Caco-2 (cell line): ENCODE measurements around the gene HPS1. TPM values are rescaled to one million over a fixed set of nuclear protein-coding genes. Genes with fewer than 3 reads are reported as not detected.

Source experiments
- BruUV-seq: library from RNA; stranded (reverse); fragments of 400-500 nt; replicated peaks from 2 replicates; lab custom pipeline; 2021; lab: Mats Ljungman, UMichigan
- CTCF ChIA-PET: fragments of 300-600 bp; sonication (Branson Sonifier 250); formaldehyde crosslinking; loops from one replicate; lab custom pipeline; 2022; ENCODE audit warnings: antibody characterized with exemption; lab: Charles Lee
- POLR2A ChIA-PET: fragments of 300-600 bp; sonication (Branson Sonifier 250); formaldehyde crosslinking; loops from one replicate; lab custom pipeline; 2022; ENCODE audit warnings: antibody characterized with exemption; lab: Charles Lee
- DNase-seq, 2 experiments: peaks; one replicate each; pipeline versions ENCODE4 v3.0.0 to v3.0.0-alpha.2; 2020 to 2022
- H3K27me3 ChIP-seq: replicated peaks from 2 replicates; pipeline ENCODE4 v1.6.0; 2011; ENCODE audit warnings: low read length; ENCODE audit not compliant: control insufficient read depth, insufficient read depth
- H3K36me3 ChIP-seq: 2 replicates; pipeline ENCODE4 v1.5.1; 2011; ENCODE audit warnings: low read length; ENCODE audit not compliant: control insufficient read depth, insufficient read depth
- H3K4me1 ChIP-seq: fragments of 250-450 bp; sonication (Bioruptor Pico); 2 replicates; pipeline ENCODE4 v1.5.1; 2020; ENCODE audit warnings: mild to moderate bottlenecking
- H3K4me3 ChIP-seq: 2 replicates; pipeline ENCODE4 v1.5.1; 2011; ENCODE audit warnings: low read depth, mild to moderate bottlenecking, control low read depth, low read length
- H3K9me3 ChIP-seq: fragments of 250-450 bp; sonication (Bioruptor Pico); 2 replicates; pipeline ENCODE4 v1.5.1; 2020; ENCODE audit warnings: mild to moderate bottlenecking, moderate library complexity
- H3K27ac Mint-ChIP-seq: one replicate; pipeline ENCODE4 v1.8.0; 2022; ENCODE audit warnings: mixed read lengths; ENCODE audit not compliant: unreplicated experiment
- H3K27me3 Mint-ChIP-seq: one replicate; pipeline ENCODE4 v1.8.0; 2022; ENCODE audit warnings: mixed read lengths; ENCODE audit not compliant: insufficient read depth, unreplicated experiment
- H3K36me3 Mint-ChIP-seq: one replicate; pipeline ENCODE4 v1.8.0; 2022; ENCODE audit warnings: mild to moderate bottlenecking, mixed read lengths; ENCODE audit not compliant: insufficient read depth, unreplicated experiment
- H3K4me1 Mint-ChIP-seq: one replicate; pipeline ENCODE4 v1.8.0; 2022; ENCODE audit warnings: low read depth, mixed read lengths; ENCODE audit not compliant: unreplicated experiment
- H3K4me3 Mint-ChIP-seq: one replicate; pipeline ENCODE4 v1.8.0; 2022; ENCODE audit warnings: mild to moderate bottlenecking, moderate library complexity, mixed read lengths; ENCODE audit not compliant: unreplicated experiment
- H3K9me3 Mint-ChIP-seq: one replicate; pipeline ENCODE4 v1.8.0; 2022; ENCODE audit warnings: mixed read lengths; ENCODE audit not compliant: unreplicated experiment
- CTCF ChIP-seq, 2 experiments: fragments of 200-600 bp in 1 of 2; IDR thresholded peaks; 1 replicate in 1 of 2; 2 replicates in 1 of 2; pipeline versions ENCODE4 v1.5.1 to v1.8.0; 2011 to 2022; ENCODE audit warnings: antibody characterized with exemption in 1 of 2, control low read depth in 1 of 2, inconsistent platforms in 1 of 2, low read depth in 1 of 2, low read length in 1 of 2, mild to moderate bottlenecking in 1 of 2, moderate library complexity in 1 of 2; ENCODE audit not compliant: insufficient read depth in 1 of 2, severe bottlenecking in 1 of 2, unreplicated experiment in 1 of 2
- intact Hi-C: fragments of 100-400 bp; cut with micrococcal nuclease; formaldehyde crosslinking; loops from one replicate; pipeline ENCODE4 v1.10.0; 2022; ENCODE audit not compliant: unreplicated experiment
- total RNA-seq: library from RNA; stranded (reverse); gene quantifications from 2 replicates; pipeline ENCODE4 v1.2.3, GENCODE V29; 2022

The HPS1 gene
- total RNA-seq, 1 experiment from 2014 or later, result 51.9 TPM

- TF ChIP-seq CTCF (IDR thresholded peaks at IDR 0.05; ENCODE audit: insufficient read depth in 1 of 2, low read depth in 1 of 2, low read length in 1 of 2, severe bottlenecking in 1 of 2, unreplicated experiment in 1 of 2), result no peak
- Histone ChIP-seq H3K27me3 (no peaks in the 10 kb centered on the region), H3K4me3 (no peak overlapping the region), H3K4me1 (no peaks in the 10 kb centered on the region), H3K9me3 (no peaks in the 10 kb centered on the region; the same call in 1 of the 2 replicates), H3K36me3 (no peaks in the 10 kb centered on the region)
- no peaks in the 10 kb centered on the region for H3K4me1 Mint-ChIP-seq
- ChIA-PET CTCF (no interaction called here), POLR2A (no interaction called here)
- peaks cover 7% of the 10 kb centered on the region for H3K27me3 Mint-ChIP-seq
- no peaks in the 10 kb centered on the region for H3K36me3 Mint-ChIP-seq
- no peak overlapping the region for H3K4me3 Mint-ChIP-seq
- intact Hi-C loops, result no loop called here
- DNase-seq, result no peak
- no TSS peak for BruUV-seq
- no peak overlapping the region for H3K27ac Mint-ChIP-seq
- H3K9me3 Mint-ChIP-seq, result peaks cover 9% of the 10 kb centered on the region
Observed at GRCh38 chr10:98486421-98486820, 39.7 kb upstream of the HPS1 start.

- Histone ChIP-seq H3K4me3 (no peak overlapping the region), H3K36me3 (no peaks in the 10 kb centered on the region), H3K27me3 (no peaks in the 10 kb centered on the region), H3K4me1 (no peaks in the 10 kb centered on the region), H3K9me3 (no peaks in the 10 kb centered on the region; the same call in 1 of the 2 replicates)
- no peak overlapping the region for H3K4me3 Mint-ChIP-seq
- ChIA-PET POLR2A (no interaction called here), CTCF (interaction anchor here (0.7 kb wide), 1 partner anchor 19 kb away, joined by 3 read pairs; no protein-coding TSS in a partner anchor)
- BruUV-seq, result no TSS peak
- intact Hi-C loops, result no loop called here
- H3K4me1 Mint-ChIP-seq, result no peaks in the 10 kb centered on the region
- no peak for DNase-seq
- H3K27me3 Mint-ChIP-seq, result peaks cover 7% of the 10 kb centered on the region
- no peak overlapping the region for H3K27ac Mint-ChIP-seq
- H3K9me3 Mint-ChIP-seq, result peaks cover 9% of the 10 kb centered on the region
- no peaks in the 10 kb centered on the region for H3K36me3 Mint-ChIP-seq
- no peak for TF ChIP-seq CTCF (IDR thresholded peaks at IDR 0.05; ENCODE audit: insufficient read depth in 1 of 2, low read depth in 1 of 2, low read length in 1 of 2, severe bottlenecking in 1 of 2, unreplicated experiment in 1 of 2)
Observed at GRCh38 chr10:98485959-98486358, 39.2 kb upstream of the HPS1 start.

DNA sequence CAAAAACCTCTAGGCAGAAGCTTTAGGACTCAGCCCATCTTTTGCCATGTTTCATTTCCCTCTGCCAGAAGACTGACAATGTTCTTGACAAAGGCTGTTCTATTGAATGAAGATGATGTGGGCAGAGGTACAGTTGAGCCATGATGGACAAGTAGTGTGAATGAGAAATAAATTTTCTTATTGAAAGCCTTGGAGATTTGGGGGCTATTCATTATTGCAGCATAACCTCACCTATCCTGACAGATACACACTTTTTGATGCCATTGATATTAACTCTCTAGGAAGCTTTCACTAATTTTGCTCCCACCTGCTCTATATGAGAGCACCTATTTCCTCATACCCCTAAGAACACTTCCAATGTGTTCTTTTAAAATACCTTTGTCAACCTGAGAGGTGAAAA lies 36.9 kb upstream of the HPS1 start:
- no peaks in the 10 kb centered on the region for H3K36me3 ChIP-seq
- no peak for DNase-seq
- POLR2A ChIA-PET, result no interaction called here
- TF ChIP-seq CTCF (IDR thresholded peaks at IDR 0.05; ENCODE audit: insufficient read depth in 1 of 2, low read depth in 1 of 2, low read length in 1 of 2, severe bottlenecking in 1 of 2, unreplicated experiment in 1 of 2), result no peak
- H3K36me3 Mint-ChIP-seq, result no peaks in the 10 kb centered on the region
- no peaks in the 10 kb centered on the region for H3K4me1 ChIP-seq
- H3K4me3 ChIP-seq, result no peak overlapping the region
- intact Hi-C loops, result no loop called here
- no peaks in the 10 kb centered on the region for H3K4me1 Mint-ChIP-seq
- peaks cover 9% of the 10 kb centered on the region for H3K9me3 Mint-ChIP-seq
- no peak overlapping the region for H3K4me3 Mint-ChIP-seq
- H3K27me3 ChIP-seq, result no peaks in the 10 kb centered on the region
- no peaks in the 10 kb centered on the region; the same call in 1 of the 2 replicates for H3K9me3 ChIP-seq
- no peak overlapping the region for H3K27ac Mint-ChIP-seq
- no TSS peak for BruUV-seq
- peaks cover 7% of the 10 kb centered on the region for H3K27me3 Mint-ChIP-seq
- CTCF ChIA-PET, result no interaction called here
